Measurements from ENCODE around the gene NUTM2D. TPM values are rescaled to one million over a fixed set of nuclear protein-coding genes. Genes with fewer than 3 reads are reported as not detected.
"Not testable (repeated sequence)": the region's sequence is repeated elsewhere in the genome, so short reads cannot be mapped to it uniquely, and the experiment has no call there.

The NUTM2D gene
- total RNA-seq, 3 donors from 2014 or later (not counting 1 experiment from before 2014, with no cell fraction given): 3.1 to 5.2 (median 4.6) TPM

- H3K4me3 Mint-ChIP-seq; H3K9me3 Mint-ChIP-seq; H3K4me1 ChIP-seq (ENCODE audit: control insufficient read depth, insufficient read depth, low read length); H3K4me3 ChIP-seq (ENCODE audit: low read length); H3K27me3 Mint-ChIP-seq (ENCODE audit: low read depth in 2 of 2); H3K27ac ChIP-seq (ENCODE audit: low read length); H3K4me1 Mint-ChIP-seq; H3K27ac Mint-ChIP-seq; intact Hi-C loops (cut with micrococcal nuclease); H3K27me3 ChIP-seq (ENCODE audit: control insufficient read depth, insufficient read depth, low read length); H3K9me3 ChIP-seq (ENCODE audit: control insufficient read depth, insufficient read depth, low read length); DNase-seq; H3K36me3 ChIP-seq (ENCODE audit: control insufficient read depth, insufficient read depth, low read length); H3K36me3 Mint-ChIP-seq; ATAC-seq: not testable (repeated sequence)
- no CpG with 5 or more reads among the region's 1 CpG for WGBS (ENCODE audit: insufficient coverage)
These were observed 16.5 kb downstream of the NUTM2D start for GRCh38 chr10:87374091-87374490.

- H3K27me3 ChIP-seq (ENCODE audit: control insufficient read depth, insufficient read depth, low read length); H3K27ac ChIP-seq (ENCODE audit: low read length); ATAC-seq; DNase-seq; H3K4me1 Mint-ChIP-seq; H3K9me3 Mint-ChIP-seq; H3K36me3 ChIP-seq (ENCODE audit: control insufficient read depth, insufficient read depth, low read length); H3K27ac Mint-ChIP-seq; H3K4me1 ChIP-seq (ENCODE audit: control insufficient read depth, insufficient read depth, low read length); H3K4me3 ChIP-seq (ENCODE audit: low read length); H3K9me3 ChIP-seq (ENCODE audit: control insufficient read depth, insufficient read depth, low read length); H3K4me3 Mint-ChIP-seq; H3K36me3 Mint-ChIP-seq; H3K27me3 Mint-ChIP-seq (ENCODE audit: low read depth in 2 of 2); intact Hi-C loops (cut with micrococcal nuclease): not testable (repeated sequence)
- WGBS (ENCODE audit: insufficient coverage): 94% methylated on average over 2 of the region's 4 CpGs
These were observed 21.6 kb downstream of the NUTM2D start for GRCh38 chr10:87379115-87379514.

- H3K4me1 ChIP-seq (ENCODE audit: control insufficient read depth, insufficient read depth, low read length); H3K27ac ChIP-seq (ENCODE audit: low read length); intact Hi-C loops (cut with micrococcal nuclease); H3K9me3 Mint-ChIP-seq; DNase-seq; ATAC-seq; H3K9me3 ChIP-seq (ENCODE audit: control insufficient read depth, insufficient read depth, low read length); H3K4me3 Mint-ChIP-seq; H3K27me3 Mint-ChIP-seq (ENCODE audit: low read depth in 2 of 2); H3K36me3 ChIP-seq (ENCODE audit: control insufficient read depth, insufficient read depth, low read length); H3K36me3 Mint-ChIP-seq; H3K4me1 Mint-ChIP-seq; H3K27ac Mint-ChIP-seq; H3K4me3 ChIP-seq (ENCODE audit: low read length); H3K27me3 ChIP-seq (ENCODE audit: control insufficient read depth, insufficient read depth, low read length): not testable (repeated sequence)
- WGBS (ENCODE audit: insufficient coverage): 100% methylated on average over 5 of the region's 10 CpGs
These were observed 25.8 kb downstream of the NUTM2D start for GRCh38 chr10:87383149-87383857.

GRCh38 chr10:87384283-87384682, 26.7 kb downstream of the NUTM2D start:
- H3K9me3 Mint-ChIP-seq; H3K4me3 ChIP-seq (ENCODE audit: low read length); H3K4me1 Mint-ChIP-seq; DNase-seq; H3K9me3 ChIP-seq (ENCODE audit: control insufficient read depth, insufficient read depth, low read length); H3K27ac Mint-ChIP-seq; H3K27me3 ChIP-seq (ENCODE audit: control insufficient read depth, insufficient read depth, low read length); ATAC-seq; H3K4me3 Mint-ChIP-seq; H3K36me3 Mint-ChIP-seq; intact Hi-C loops (cut with micrococcal nuclease); H3K36me3 ChIP-seq (ENCODE audit: control insufficient read depth, insufficient read depth, low read length); H3K4me1 ChIP-seq (ENCODE audit: control insufficient read depth, insufficient read depth, low read length); H3K27me3 Mint-ChIP-seq (ENCODE audit: low read depth in 2 of 2); H3K27ac ChIP-seq (ENCODE audit: low read length): not testable (repeated sequence)
- 77% methylated on average over 1 of the region's 5 CpGs for WGBS (ENCODE audit: insufficient coverage)

GRCh38 chr10:87385762-87386360, 28.3 kb downstream of the NUTM2D start:
- H3K9me3 ChIP-seq (ENCODE audit: control insufficient read depth, insufficient read depth, low read length); DNase-seq; H3K4me1 ChIP-seq (ENCODE audit: control insufficient read depth, insufficient read depth, low read length); H3K27me3 ChIP-seq (ENCODE audit: control insufficient read depth, insufficient read depth, low read length); ATAC-seq; H3K36me3 ChIP-seq (ENCODE audit: control insufficient read depth, insufficient read depth, low read length); H3K27ac ChIP-seq (ENCODE audit: low read length); H3K4me1 Mint-ChIP-seq; H3K27ac Mint-ChIP-seq; H3K27me3 Mint-ChIP-seq (ENCODE audit: low read depth in 2 of 2); H3K4me3 ChIP-seq (ENCODE audit: low read length); intact Hi-C loops (cut with micrococcal nuclease); H3K9me3 Mint-ChIP-seq; H3K4me3 Mint-ChIP-seq; H3K36me3 Mint-ChIP-seq: not testable (repeated sequence)
- WGBS (ENCODE audit: insufficient coverage): no CpG with 5 or more reads among the region's 5 CpGs

- intact Hi-C loops (cut with micrococcal nuclease); H3K36me3 ChIP-seq (ENCODE audit: control insufficient read depth, insufficient read depth, low read length); H3K4me1 ChIP-seq (ENCODE audit: control insufficient read depth, insufficient read depth, low read length); H3K27ac ChIP-seq (ENCODE audit: low read length); H3K9me3 ChIP-seq (ENCODE audit: control insufficient read depth, insufficient read depth, low read length); H3K36me3 Mint-ChIP-seq; H3K27me3 Mint-ChIP-seq (ENCODE audit: low read depth in 2 of 2); H3K4me3 Mint-ChIP-seq; ATAC-seq; H3K4me1 Mint-ChIP-seq; DNase-seq; H3K27me3 ChIP-seq (ENCODE audit: control insufficient read depth, insufficient read depth, low read length); H3K27ac Mint-ChIP-seq; H3K4me3 ChIP-seq (ENCODE audit: low read length); H3K9me3 Mint-ChIP-seq: not testable (repeated sequence)
- 65% methylated on average over 8 of the region's 14 CpGs for WGBS (ENCODE audit: insufficient coverage)
These were observed 33.8 kb downstream of the NUTM2D start for GRCh38 chr10:87391360-87391759.

- H3K27ac ChIP-seq (ENCODE audit: low read length); H3K36me3 ChIP-seq (ENCODE audit: control insufficient read depth, insufficient read depth, low read length); H3K4me1 Mint-ChIP-seq; H3K27ac Mint-ChIP-seq; H3K4me1 ChIP-seq (ENCODE audit: control insufficient read depth, insufficient read depth, low read length); H3K9me3 Mint-ChIP-seq; H3K27me3 Mint-ChIP-seq (ENCODE audit: low read depth in 2 of 2); H3K27me3 ChIP-seq (ENCODE audit: control insufficient read depth, insufficient read depth, low read length); H3K9me3 ChIP-seq (ENCODE audit: control insufficient read depth, insufficient read depth, low read length); ATAC-seq; DNase-seq; H3K4me3 ChIP-seq (ENCODE audit: low read length); H3K4me3 Mint-ChIP-seq; H3K36me3 Mint-ChIP-seq; intact Hi-C loops (cut with micrococcal nuclease): not testable (repeated sequence)
- WGBS (ENCODE audit: insufficient coverage): 86% methylated on average over 2 of the region's 2 CpGs
These were observed 38.7 kb downstream of the NUTM2D start for GRCh38 chr10:87396206-87396605.

GRCh38 chr10:87398436-87398835, 40.9 kb downstream of the NUTM2D start:
- H3K27me3 ChIP-seq (ENCODE audit: control insufficient read depth, insufficient read depth, low read length); H3K4me1 ChIP-seq (ENCODE audit: control insufficient read depth, insufficient read depth, low read length); intact Hi-C loops (cut with micrococcal nuclease); DNase-seq; H3K9me3 Mint-ChIP-seq; H3K4me3 ChIP-seq (ENCODE audit: low read length); H3K4me1 Mint-ChIP-seq; H3K4me3 Mint-ChIP-seq; ATAC-seq; H3K27ac Mint-ChIP-seq; H3K36me3 ChIP-seq (ENCODE audit: control insufficient read depth, insufficient read depth, low read length); H3K27ac ChIP-seq (ENCODE audit: low read length); H3K36me3 Mint-ChIP-seq; H3K9me3 ChIP-seq (ENCODE audit: control insufficient read depth, insufficient read depth, low read length): not testable (repeated sequence)
- no CpG with 5 or more reads among the region's 2 CpGs for WGBS (ENCODE audit: insufficient coverage)
- peaks cover 6 to 15% of the 10 kb centered on the region in 2 donors for H3K27me3 Mint-ChIP-seq (ENCODE audit: low read depth in 2 of 2)

Data from natural killer cell (primary cell).